Muscle layer of colon (tissue), 2 donors: ENCODE measurements around the gene ZNF329.

Experiments used
- H3K27ac ChIP-seq: one replicate; pipeline ENCODE4 v1.7.0; 2013; ENCODE audit warnings: low read depth, mild to moderate bottlenecking, low read length, moderate library complexity
- H3K27me3 ChIP-seq, 2 donors: one replicate each; pipeline ENCODE4 v1.7.0; 2013; ENCODE audit warnings: low read length in 2 of 2, mild to moderate bottlenecking in 2 of 2; ENCODE audit not compliant: insufficient read depth in 2 of 2, control insufficient read depth in 1 of 2
- H3K36me3 ChIP-seq: one replicate; pipeline ENCODE4 v1.7.0; 2013; ENCODE audit warnings: mild to moderate bottlenecking, low read length; ENCODE audit not compliant: insufficient read depth
- H3K4me1 ChIP-seq: one replicate; pipeline ENCODE4 v1.7.0; 2013; ENCODE audit warnings: mild to moderate bottlenecking, low read length; ENCODE audit not compliant: insufficient read depth
- H3K4me3 ChIP-seq, 2 donors: one replicate each; pipeline ENCODE4 v1.7.0; 2013; ENCODE audit warnings: low read length in 2 of 2, low read depth in 1 of 2, mild to moderate bottlenecking in 1 of 2, moderate library complexity in 1 of 2
- H3K9ac ChIP-seq: one replicate; pipeline ENCODE4 v1.7.0; 2013; ENCODE audit warnings: low read length
- H3K9me3 ChIP-seq: one replicate; pipeline ENCODE4 v1.7.0; 2013; ENCODE audit warnings: mild to moderate bottlenecking, low read length
- donor health status: abdominal sarcoma.
- donor health status: Adenocarcinoma of cecum.

ZNF329 gene

DNA sequence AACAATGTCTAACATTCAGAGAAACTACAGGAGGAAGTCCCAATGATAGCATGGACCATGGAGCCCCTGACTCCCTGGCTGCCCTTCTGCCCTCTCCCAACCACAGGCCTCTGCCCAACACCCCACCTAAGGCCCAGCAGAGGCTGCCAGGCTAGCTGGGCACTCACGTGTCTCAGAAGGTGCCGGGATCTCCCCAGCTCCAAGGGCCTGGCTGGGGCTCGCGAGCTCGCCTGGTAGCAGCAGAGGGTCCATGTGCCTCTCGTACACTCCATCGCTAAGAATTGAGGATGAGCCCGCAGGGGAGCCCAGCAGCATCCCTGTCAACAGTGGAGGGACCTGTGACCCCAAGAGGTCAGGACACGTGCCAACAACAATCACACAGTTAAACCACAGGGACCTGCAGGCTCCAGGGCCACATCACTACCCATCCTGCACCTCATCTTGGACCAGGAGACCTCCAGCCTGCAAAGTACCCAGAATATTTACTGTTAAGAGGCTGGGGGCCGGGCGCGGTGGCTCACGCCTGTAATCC is 62.0 kb downstream of the ZNF329 start:
- H3K4me1 ChIP-seq: no peaks in the 10 kb centered on the region
- H3K27me3 ChIP-seq: no peaks in the 10 kb centered on the region
- H3K9me3 ChIP-seq: peaks cover 13% of the 10 kb centered on the region
- no peak overlapping the region for H3K27ac ChIP-seq
- peaks cover 47% of the 10 kb centered on the region for H3K36me3 ChIP-seq
- H3K9ac ChIP-seq: no peak overlapping the region
- H3K4me3 ChIP-seq: no peak overlapping the region

DNA sequence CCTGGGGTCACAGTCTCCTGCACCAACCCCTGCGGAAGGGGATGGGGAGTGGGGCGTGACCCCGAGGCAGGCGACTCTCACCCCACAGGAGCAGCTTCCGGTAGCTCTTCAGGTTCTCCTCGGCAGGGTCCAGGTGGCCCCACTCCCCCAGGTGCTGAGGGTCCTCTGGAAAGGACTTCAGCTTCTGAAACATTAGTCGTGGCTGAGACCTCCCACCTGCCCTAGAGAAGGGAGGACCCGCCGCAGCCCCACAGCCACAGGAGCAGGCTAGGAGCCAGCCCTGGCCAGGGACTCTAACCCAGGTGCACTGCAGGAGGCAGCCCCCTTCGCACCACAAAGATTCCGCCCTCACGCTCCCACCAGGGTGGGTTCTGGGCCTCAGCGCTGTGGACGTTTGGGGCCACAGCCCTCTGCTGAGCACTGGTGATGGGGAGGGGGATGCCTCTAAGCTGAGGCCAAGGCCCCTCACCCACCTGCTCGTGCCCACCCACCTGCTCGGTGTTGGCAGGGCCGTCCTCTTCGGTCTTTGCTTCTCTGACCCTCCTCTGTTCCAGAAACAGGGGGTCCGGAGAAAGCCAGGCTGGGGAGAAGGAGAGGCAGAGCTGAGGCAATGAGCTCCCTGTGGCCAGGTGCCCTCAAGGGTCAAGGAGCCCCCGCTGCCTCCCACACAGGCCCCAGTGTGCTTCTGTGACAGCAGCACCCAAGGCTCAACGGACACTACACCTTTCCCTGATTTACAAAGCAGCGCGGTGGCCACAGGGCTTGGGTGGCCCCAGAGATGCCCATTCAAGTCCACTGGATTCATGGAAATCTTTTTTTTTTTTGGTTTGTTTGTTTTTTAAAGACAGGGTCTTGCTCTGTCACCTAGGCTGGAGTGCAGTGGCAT is 63.5 kb downstream of the ZNF329 start:
- Histone ChIP-seq H3K27ac (no peak overlapping the region), H3K9ac (no peak overlapping the region), H3K4me1 (no peaks in the 10 kb centered on the region), H3K36me3 (peaks cover 47% of the 10 kb centered on the region), H3K4me3 (no peak overlapping the region), H3K27me3 (no peaks in the 10 kb centered on the region), H3K9me3 (peaks cover 13% of the 10 kb centered on the region)

DNA sequence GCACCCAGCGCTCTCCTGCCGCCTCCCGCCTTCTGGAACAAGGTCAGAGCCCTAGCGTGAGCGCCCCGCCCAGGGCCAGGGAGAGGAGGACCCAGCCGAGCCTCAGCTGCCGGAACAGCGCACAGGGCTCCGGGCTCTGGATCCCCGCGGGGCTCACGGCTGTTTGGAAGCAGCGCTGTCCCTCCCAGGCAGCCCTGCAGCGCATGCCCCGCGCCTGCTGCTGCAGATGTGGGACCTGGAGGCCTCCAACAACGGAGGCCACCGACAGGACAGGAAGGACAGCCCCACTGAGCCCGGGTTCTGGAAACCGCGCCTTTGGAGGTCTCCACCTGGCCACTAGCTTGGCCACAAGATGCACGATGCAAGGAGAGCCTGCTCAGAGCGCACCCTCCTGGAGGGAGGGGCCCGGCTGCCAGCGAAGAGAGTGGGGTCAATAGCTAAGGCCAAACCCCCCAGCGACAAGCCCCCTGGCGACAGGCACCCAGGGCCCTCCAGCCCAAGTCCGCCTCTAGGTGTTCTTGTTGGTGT is 65.2 kb downstream of the ZNF329 start:
- no peak overlapping the region for H3K27ac ChIP-seq
- H3K9me3 ChIP-seq: peaks cover 17% of the 10 kb centered on the region

DNA sequence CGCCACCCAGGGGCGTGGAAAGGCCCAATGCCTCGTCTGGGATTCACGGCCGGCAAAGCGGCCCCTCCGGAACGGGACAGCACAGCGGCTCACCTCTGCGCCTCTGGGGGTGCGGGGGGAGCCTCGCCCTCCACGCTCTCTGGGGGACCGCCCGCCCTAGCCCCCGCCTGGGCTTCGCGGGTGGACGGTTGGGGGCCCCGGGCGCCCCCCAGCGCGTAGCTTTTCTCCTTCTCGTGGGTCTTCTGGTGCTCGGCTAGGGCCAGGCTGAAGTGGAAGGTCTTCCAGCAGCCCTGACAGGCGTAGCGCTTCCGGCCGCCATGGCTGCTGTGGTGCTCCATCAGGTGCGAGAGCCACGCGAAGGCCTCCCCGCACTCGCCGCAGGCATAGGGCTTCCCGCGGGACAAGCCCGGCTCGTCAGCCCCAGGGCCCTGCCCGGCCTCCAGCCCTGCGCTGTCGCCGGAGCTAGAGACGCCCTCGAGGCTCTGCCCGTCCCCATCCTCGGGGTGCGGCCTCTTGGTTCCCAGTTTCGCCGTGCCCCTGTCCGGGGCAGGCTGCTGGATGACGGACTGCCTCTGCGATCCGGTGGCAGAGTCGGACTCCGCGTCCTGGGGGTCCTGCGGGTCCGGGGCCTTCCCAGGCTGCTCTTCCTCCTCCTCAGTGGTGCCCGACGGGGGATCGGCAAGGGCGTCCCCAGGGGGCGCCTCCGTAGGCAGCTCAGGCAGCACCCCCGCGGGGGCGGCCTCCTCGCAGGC is 65.8 kb downstream of the ZNF329 start:
- H3K4me3 ChIP-seq: no peak overlapping the region
- no peak overlapping the region for H3K27ac ChIP-seq
- no peaks in the 10 kb centered on the region for H3K4me1 ChIP-seq
- peaks cover 19% of the 10 kb centered on the region for H3K9me3 ChIP-seq
- H3K36me3 ChIP-seq: peaks cover 47% of the 10 kb centered on the region
- no peak overlapping the region for H3K9ac ChIP-seq
- no peaks in the 10 kb centered on the region for H3K27me3 ChIP-seq

More for the DNA sequence above, 65.2 kb downstream of the ZNF329 start:
- Histone ChIP-seq H3K4me1 (no peaks in the 10 kb centered on the region), H3K4me3 (peak overlapping the region in 1 of 2 donors; percentile 11), H3K27me3 (no peaks in the 10 kb centered on the region), H3K36me3 (peaks cover 47% of the 10 kb centered on the region), H3K9ac (no peak overlapping the region)

DNA sequence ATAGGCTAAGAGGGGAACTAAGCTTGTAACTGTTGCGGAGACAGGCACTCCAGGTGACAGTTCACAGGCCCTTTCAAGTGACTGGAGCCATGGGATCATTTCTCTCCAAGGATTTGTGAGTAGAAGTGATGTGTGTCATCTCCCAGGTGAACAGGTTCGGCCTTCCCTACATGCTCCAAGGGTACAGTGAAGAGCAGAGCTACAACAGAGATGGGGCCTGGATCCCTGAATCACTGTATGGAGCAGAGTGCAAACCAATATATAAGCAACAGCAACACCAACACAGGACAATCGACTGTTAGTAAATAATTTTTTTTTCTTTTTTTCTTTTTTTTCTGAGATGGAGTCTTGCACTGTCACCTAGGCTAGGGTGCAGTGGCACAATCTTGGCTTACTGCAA is 67.6 kb downstream of the ZNF329 start:
- no peaks in the 10 kb centered on the region for H3K4me1 ChIP-seq
- peak overlapping the region in 1 of 2 donors; percentile 35 for H3K4me3 ChIP-seq
- peaks cover 40% of the 10 kb centered on the region for H3K36me3 ChIP-seq
- H3K27ac ChIP-seq: no peak overlapping the region
- H3K27me3 ChIP-seq: no peaks in the 10 kb centered on the region
- H3K9ac ChIP-seq: no peak overlapping the region
- H3K9me3 ChIP-seq: peaks cover 19% of the 10 kb centered on the region

DNA sequence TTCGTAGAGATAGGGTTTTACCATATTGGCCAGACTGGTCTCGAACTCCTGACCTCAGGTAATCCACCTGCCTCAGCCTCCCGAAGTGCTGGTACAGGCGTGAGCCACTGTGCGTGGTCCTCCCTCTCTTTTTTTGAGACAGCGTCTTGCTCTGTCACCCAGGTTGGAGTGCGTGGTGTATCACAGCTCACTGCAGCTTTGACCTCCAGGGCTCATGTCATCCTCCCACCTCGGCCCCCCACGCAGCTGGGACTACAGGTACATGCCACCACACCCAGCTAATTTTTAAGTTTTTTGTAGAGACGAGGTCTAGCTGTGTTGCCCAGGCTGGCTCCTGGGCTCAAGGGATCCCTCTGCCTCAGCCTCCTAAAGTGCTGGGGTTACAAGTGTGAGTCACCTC is 70.8 kb downstream of the ZNF329 start:
- H3K27ac ChIP-seq: no peak overlapping the region
- no peaks in the 10 kb centered on the region for H3K27me3 ChIP-seq
- no peaks in the 10 kb centered on the region for H3K4me1 ChIP-seq
- peaks cover 12% of the 10 kb centered on the region for H3K9me3 ChIP-seq
- peak overlapping the region in 1 of 2 donors; percentile 27 for H3K4me3 ChIP-seq
- no peak overlapping the region for H3K9ac ChIP-seq
- H3K36me3 ChIP-seq: peaks cover 10% of the 10 kb centered on the region
